Small intestine (tissue), 7 donors: ENCODE results near the gene UBE2QL1. TPM values are rescaled to one million over a fixed set of nuclear protein-coding genes. Genes with fewer than 3 reads are reported as not detected.
A peak's percentile ranks its signal among the peaks of the same experiment; 100 is the strongest.

Experiments
- DNase-seq, 2 donors: peaks; one replicate each; pipeline versions ENCODE4 v3.0.0 to v3.0.0-alpha.2; 2013
- FAIRE-seq: peaks from 2 replicates; lab custom pipeline; 2012; peaks lifted over from hg19 to GRCh38; lab: Jason Lieb, UNC
- H3K27ac ChIP-seq, 3 donors: one replicate each; pipeline ENCODE4 v1.5.1; 2013; ENCODE audit warnings: low read length in 2 of 3, mild to moderate bottlenecking in 2 of 3, control low read depth in 1 of 3, inconsistent platforms in 1 of 3, low read depth in 1 of 3, moderate library complexity in 1 of 3
- H3K27me3 ChIP-seq, 3 donors: one replicate each; pipeline ENCODE4 v1.6.1; 2013; ENCODE audit warnings: low read length in 3 of 3, inconsistent platforms in 1 of 3; ENCODE audit not compliant: control insufficient read depth in 3 of 3, insufficient read depth in 3 of 3
- H3K36me3 ChIP-seq, 3 donors: one replicate each; pipeline ENCODE4 v1.6.1; 2013; ENCODE audit warnings: low read length in 3 of 3, inconsistent platforms in 1 of 3, low read depth in 1 of 3, mild to moderate bottlenecking in 1 of 3, moderate library complexity in 1 of 3; ENCODE audit not compliant: control insufficient read depth in 3 of 3, insufficient read depth in 2 of 3
- H3K4me1 ChIP-seq, 3 donors: one replicate each; pipeline ENCODE4 v1.6.1; 2013; ENCODE audit warnings: low read length in 2 of 3, inconsistent platforms in 1 of 3, low read depth in 1 of 3, mild to moderate bottlenecking in 1 of 3, moderate library complexity in 1 of 3; ENCODE audit not compliant: control insufficient read depth in 3 of 3, insufficient read depth in 2 of 3
- H3K4me3 ChIP-seq, 3 donors: one replicate each; pipeline ENCODE4 v1.5.1; 2013; ENCODE audit warnings: low read length in 3 of 3, control low read depth in 1 of 3, inconsistent platforms in 1 of 3, low read depth in 1 of 3, mild to moderate bottlenecking in 1 of 3, moderate library complexity in 1 of 3
- H3K9me3 ChIP-seq, 2 donors: one replicate each; pipeline ENCODE4 v1.6.1; 2013; ENCODE audit warnings: low read depth in 1 of 2, low read length in 1 of 2; ENCODE audit not compliant: control insufficient read depth in 2 of 2, insufficient read depth in 1 of 2
- WGBS, 3 donors: extraction: QIAGEN DNeasy Blood & Tissue Kit; methylation state at CpG; one replicate each; pipeline ENCODE4 v1.1.7; 2013; 5-methylcytosine and 5-hydroxymethylcytosine counted together
- polyA plus RNA-seq, 4 donors: library from polyadenylated mRNA; stranded (reverse) in 3 of 4; unstranded in 1 of 4; fragments of 200-250 nt in 3 of 4; fragments of 120-200 nt in 1 of 4; gene quantifications; one replicate each; pipeline versions ENCODE4 v1.2.1 to v1.2.3, GENCODE V29; 2013
- donor health status: healthy with polysubstance abuse.
- donor health status: control.
- donor health status: control.
- donor health status: Bipolar disorder and iron deficiency.
- donor health status: healthy.

Gene UBE2QL1
- polyA plus RNA-seq, 4 donors, result 0.27 to 0.75 (median 0.45) TPM; not detected in 1

DNA sequence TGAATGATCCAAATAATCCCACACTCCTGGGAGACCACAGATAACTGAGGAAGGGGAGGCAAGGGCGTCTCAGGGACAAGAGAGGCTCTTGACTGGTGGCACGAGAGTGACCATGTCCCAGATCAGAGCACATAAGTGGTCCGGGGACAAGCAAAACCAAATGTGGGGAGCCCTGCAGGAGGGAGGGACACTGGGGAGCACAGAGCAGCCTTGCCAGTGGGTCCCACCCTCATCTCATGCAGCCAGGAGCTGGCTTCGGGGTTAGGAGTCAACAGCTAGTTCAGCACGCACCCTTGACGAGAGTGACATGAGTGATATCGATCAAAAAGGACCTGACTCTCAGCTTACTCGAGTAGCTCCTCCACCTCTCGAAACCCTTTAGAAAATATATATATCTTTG, 16.5 kb upstream of the UBE2QL1 start:
- 72 to 84% (median 74%) methylated on average over 9 of the region's 9 CpGs for WGBS, 3 donors
- Histone ChIP-seq H3K27ac (no peak overlapping the region), H3K27me3 (peaks cover 0 to 12% (median 4%) of the 10 kb centered on the region in 3 donors), H3K36me3 (no peaks in the 10 kb centered on the region), H3K9me3 (no peaks in the 10 kb centered on the region), H3K4me1 (no peaks in the 10 kb centered on the region), H3K4me3 (no peak overlapping the region)
- FAIRE-seq, result no peak
- DNase-seq, result no peak

- no peak for DNase-seq
- 68 to 73% (median 71%) methylated on average over 14 of the region's 14 CpGs for WGBS, 3 donors
- FAIRE-seq, result no peak
- Histone ChIP-seq H3K4me1 (no peaks in the 10 kb centered on the region), H3K4me3 (no peak overlapping the region), H3K27me3 (peaks cover 0 to 8% (median 4%) of the 10 kb centered on the region in 3 donors), H3K9me3 (no peaks in the 10 kb centered on the region), H3K27ac (no peak overlapping the region), H3K36me3 (no peaks in the 10 kb centered on the region)
These were observed 13.9 kb upstream of the UBE2QL1 start for GRCh38 chr5:6434731-6435130.

- DNase-seq, result peak; percentile 10 to 30
- H3K9me3 ChIP-seq, result peaks cover 0 to 3% of the 10 kb centered on the region in 2 donors
- H3K4me3 ChIP-seq, result no peak overlapping the region
- H3K4me1 ChIP-seq, result no peaks in the 10 kb centered on the region
- H3K27me3 ChIP-seq, result peaks cover 0 to 8% (median 4%) of the 10 kb centered on the region in 3 donors
- H3K27ac ChIP-seq, result no peak overlapping the region
- FAIRE-seq, result no peak
- no peaks in the 10 kb centered on the region for H3K36me3 ChIP-seq
- WGBS, 3 donors, result 30 to 37% (median 36%) methylated on average over 8 of the region's 8 CpGs
These were observed 13.3 kb upstream of the UBE2QL1 start for GRCh38 chr5:6435356-6435755.

DNA sequence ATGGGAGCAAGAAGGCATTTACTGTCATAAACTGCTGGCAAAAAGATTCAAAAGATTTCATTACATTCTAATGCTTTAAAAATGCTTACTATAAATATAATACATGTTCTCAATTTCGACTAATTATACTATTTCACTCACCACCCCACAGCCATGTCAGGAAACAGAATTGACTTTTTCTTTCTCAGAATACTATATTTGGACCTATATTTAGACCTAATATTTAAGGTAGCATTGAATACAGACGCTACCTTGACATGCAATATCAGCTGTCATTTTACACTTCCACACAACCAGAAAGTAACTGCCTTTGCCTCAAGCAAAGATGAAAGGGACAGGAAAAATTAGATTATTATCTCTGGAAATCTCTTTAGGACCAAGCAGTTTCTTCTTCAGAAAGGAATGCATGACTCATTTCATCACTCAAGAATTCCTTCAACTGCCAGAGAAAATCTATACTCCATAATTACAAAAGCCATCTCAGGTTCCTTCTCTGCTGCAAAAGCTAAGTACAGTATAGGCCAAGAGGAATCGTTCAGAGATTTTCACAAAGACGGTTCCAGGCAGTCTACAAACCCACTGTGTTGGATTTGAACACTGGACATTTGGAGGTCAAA, 11.8 kb upstream of the UBE2QL1 start:
- no peak overlapping the region for H3K4me3 ChIP-seq
- no peaks in the 10 kb centered on the region for H3K4me1 ChIP-seq
- WGBS, 3 donors, result 79 to 85% (median 79%) methylated on average over 4 of the region's 4 CpGs
- peaks cover 0 to 3% of the 10 kb centered on the region in 2 donors for H3K9me3 ChIP-seq
- H3K27me3 ChIP-seq, result peaks cover 0 to 8% (median 0%) of the 10 kb centered on the region in 3 donors
- DNase-seq (no peak), FAIRE-seq (no peak)
- no peak overlapping the region for H3K27ac ChIP-seq
- H3K36me3 ChIP-seq, result no peaks in the 10 kb centered on the region

DNA sequence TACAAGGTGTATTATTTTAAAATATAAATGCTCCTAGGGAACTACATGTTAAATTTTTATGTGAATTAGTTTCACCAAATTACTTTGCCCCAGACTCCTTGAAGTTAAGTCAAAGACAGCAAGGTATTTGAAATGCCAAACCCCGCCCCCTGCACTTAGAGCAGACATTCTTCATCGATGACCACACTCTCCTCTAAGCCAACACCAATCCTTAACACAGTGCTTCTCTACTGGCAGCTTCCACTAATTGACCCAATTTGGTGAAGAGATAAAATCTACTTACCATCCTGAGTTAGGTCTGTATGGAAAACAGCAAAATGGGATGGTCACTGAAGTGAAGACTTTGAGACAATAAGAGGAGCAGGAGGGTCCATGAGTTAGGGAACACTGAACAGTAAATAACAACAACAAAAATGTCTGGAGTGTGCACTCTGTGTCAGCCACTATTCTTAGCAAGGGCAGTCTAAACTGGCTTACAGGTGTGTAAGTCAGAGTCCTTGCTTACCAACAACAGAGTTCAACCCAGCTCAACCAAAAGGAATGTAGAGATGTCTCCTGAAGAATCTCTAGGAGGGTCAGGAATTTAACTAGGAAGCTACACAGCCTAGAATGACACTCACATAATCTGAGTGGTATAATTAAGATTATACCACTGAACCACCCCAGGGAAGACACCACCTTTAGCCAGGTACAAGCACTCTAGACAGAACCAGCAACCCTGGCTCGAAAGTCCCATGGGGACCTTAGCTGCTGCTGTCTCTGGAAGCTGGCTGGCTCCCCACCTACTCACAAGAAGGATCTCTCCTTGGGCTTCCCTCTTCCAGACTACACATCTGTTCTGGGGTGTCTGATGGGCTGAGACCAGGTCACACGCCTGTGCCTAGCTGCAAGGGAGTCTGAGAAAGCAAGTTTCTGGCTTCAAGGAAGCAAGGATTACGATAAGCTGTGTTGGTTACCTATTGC, 8.8 kb upstream of the UBE2QL1 start:
- Histone ChIP-seq H3K27ac (no peak overlapping the region), H3K4me3 (no peak overlapping the region), H3K36me3 (no peaks in the 10 kb centered on the region), H3K9me3 (peaks cover 0 to 3% of the 10 kb centered on the region in 2 donors), H3K27me3 (peaks cover 0 to 5% (median 0%) of the 10 kb centered on the region in 3 donors), H3K4me1 (no peaks in the 10 kb centered on the region)
- FAIRE-seq (no peak), DNase-seq (no peak)
- 81 to 85% (median 85%) methylated on average over 5 of the region's 5 CpGs for WGBS, 3 donors

GRCh38 chr5:6442333-6442732, 6.3 kb upstream of the UBE2QL1 start:
- Histone ChIP-seq H3K27me3 (peaks cover 0 to 6% (median 2%) of the 10 kb centered on the region in 3 donors), H3K36me3 (no peaks in the 10 kb centered on the region), H3K4me3 (no peak overlapping the region), H3K4me1 (no peaks in the 10 kb centered on the region), H3K27ac (no peak overlapping the region), H3K9me3 (peaks cover 0 to 3% of the 10 kb centered on the region in 2 donors)
- no peak for DNase-seq
- 86 to 90% (median 89%) methylated on average over 2 of the region's 2 CpGs for WGBS, 3 donors
- no peak for FAIRE-seq

DNA sequence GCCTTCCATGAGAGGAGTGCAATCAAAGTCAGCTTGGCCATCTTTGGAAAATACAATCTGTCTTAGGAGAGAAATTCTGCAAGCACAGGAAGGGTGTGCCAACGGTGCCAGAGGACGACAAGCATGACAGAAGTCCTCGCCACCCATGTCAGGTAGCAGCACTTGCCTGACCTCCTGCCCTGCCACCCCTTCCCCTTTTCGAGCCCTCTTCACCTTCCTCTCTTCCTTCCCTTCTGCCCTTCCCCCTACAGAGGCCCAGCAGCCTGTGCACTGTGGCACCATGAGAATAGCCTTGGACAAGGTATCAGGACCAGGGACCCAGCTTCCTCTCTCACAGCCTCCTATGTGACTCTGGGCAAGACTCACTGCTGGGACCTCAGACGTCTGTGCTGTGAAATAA, 5.3 kb upstream of the UBE2QL1 start:
- 73 to 80% (median 77%) methylated on average over 5 of the region's 5 CpGs for WGBS, 3 donors
- Histone ChIP-seq H3K27me3 (peaks cover 0 to 9% (median 9%) of the 10 kb centered on the region in 3 donors), H3K9me3 (peaks cover 0 to 7% of the 10 kb centered on the region in 2 donors), H3K4me3 (no peak overlapping the region), H3K4me1 (no peaks in the 10 kb centered on the region), H3K36me3 (no peaks in the 10 kb centered on the region), H3K27ac (no peak overlapping the region)
- DNase-seq, result no peak
- no peak for FAIRE-seq

GRCh38 chr5:6446042-6446441, 2.6 kb upstream of the UBE2QL1 start:
- Histone ChIP-seq H3K4me3 (no peak overlapping the region), H3K27me3 (peaks cover 0 to 34% (median 22%) of the 10 kb centered on the region in 3 donors), H3K9me3 (peaks cover 0 to 3% of the 10 kb centered on the region in 2 donors), H3K4me1 (peaks cover 0 to 3% (median 0%) of the 10 kb centered on the region in 3 donors), H3K27ac (no peak overlapping the region), H3K36me3 (no peaks in the 10 kb centered on the region)
- no peak for FAIRE-seq
- 57 to 72% (median 66%) methylated on average over 12 of the region's 12 CpGs for WGBS, 3 donors
- DNase-seq, result no peak
